Astrocyte of the spinal cord (primary cell): ENCODE results near the gene TAF11L11.
"Not testable (repeated sequence)": the region's sequence is repeated elsewhere in the genome, so short reads cannot be mapped to it uniquely, and the experiment has no call there.

Source experiments
- DNase-seq: peaks from one replicate; pipeline ENCODE4 v3.0.0; 2011; ENCODE audit warnings: low read depth, low spot score
- H3K4me3 ChIP-seq: 2 replicates; pipeline ENCODE4 v1.5.1; 2011; ENCODE audit warnings: low read depth, mild to moderate bottlenecking, low read length, moderate library complexity
- in situ Hi-C: cut with HindIII; loops from 2 replicates; pipeline ENCODE4 v1.10.0; 2017; ENCODE audit warnings: low sequenced_read_pairs
- TF ChIP-seq, protein P1 (sequence below): IDR thresholded peaks from 2 replicates; pipeline ENCODE4 v1.5.1; 2012; ENCODE audit warnings: low read depth, mild to moderate bottlenecking, low read length, inconsistent platforms

TAF11L11 gene

DNA sequence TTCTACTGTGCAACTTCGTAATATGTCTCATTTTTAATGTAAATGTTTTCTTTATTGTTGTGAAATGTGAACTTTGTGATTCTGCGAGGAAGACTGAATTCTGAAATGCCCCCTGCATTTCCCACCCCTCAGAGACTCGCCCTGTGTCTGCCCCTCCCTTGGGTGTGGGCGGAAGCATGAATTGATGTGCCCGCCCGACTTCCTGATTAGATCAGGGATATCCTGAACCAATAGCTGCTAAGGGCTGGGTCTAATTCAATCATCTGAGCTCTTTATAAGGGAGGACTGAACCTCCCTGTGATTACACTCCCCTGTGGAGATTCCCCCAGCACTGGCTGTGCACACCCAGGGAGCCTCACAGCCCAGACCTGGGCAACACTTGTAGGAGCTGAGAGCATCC is at the start of gene TAF11L11:
TSS of gene TAF11L11 (plus strand) at position 304 of the 400 bp plus-strand sequence.
- DNase-seq, H3K4me3 ChIP-seq, in situ Hi-C loops: not testable (repeated sequence)

DNA sequence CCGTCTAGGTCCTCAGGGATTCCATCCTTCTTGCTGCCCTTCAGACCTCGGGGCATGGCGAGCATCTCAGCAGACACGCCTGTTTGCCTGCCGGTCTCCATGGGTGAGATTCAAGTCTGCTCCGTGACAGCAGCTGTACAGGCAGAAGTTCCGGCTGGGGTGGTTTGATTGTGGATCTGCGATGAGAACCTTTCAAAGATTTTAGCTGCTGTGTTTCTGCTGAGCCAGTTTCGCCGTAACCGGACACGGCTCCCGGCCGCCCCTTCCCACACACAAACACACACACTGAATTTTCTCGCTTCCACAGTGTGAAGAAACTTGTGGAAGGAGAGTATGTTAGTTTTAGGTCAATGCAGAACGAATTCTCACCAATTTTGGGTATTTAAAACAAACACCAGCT is 18.3 kb upstream of the TAF11L11 start, which contains the start of gene TAF11L7:
TSS of gene TAF11L7 (minus strand) at position 101 of the 400 bp plus-strand sequence.
- in situ Hi-C loops, H3K4me3 ChIP-seq, DNase-seq: not testable (repeated sequence)

DNA sequence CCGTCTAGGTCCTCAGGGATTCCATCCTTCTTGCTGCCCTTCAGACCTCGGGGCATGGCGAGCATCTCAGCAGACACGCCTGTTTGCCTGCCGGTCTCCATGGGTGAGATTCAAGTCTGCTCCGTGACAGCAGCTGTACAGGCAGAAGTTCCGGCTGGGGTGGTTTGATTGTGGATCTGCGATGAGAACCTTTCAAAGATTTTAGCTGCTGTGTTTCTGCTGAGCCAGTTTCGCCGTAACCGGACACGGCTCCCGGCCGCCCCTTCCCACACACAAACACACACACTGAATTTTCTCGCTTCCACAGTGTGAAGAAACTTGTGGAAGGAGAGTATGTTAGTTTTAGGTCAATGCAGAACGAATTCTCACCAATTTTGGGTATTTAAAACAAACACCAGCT is 13.1 kb upstream of the TAF11L11 start, which contains the start of gene TAF11L8:
TSS of gene TAF11L8 (minus strand) at position 101 of the 400 bp plus-strand sequence.
- in situ Hi-C loops, DNase-seq, H3K4me3 ChIP-seq: not testable (repeated sequence)

DNA sequence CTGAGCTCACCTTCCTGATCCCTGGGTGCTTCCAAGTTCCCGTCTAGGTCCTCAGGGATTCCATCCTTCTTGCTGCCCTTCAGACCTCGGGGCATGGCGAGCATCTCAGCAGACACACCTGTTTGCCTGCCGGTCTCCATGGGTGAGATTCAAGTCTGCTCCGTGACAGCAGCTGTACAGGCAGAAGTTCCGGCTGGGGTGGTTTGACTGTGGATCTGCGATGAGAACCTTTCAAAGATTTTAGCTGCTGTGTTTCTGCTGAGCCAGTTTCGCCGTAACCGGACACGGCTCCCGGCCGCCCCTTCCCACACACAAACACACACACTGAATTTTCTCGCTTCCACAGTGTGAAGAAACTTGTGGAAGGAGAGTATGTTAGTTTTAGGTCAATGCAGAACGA is 9.7 kb upstream of the TAF11L11 start, which contains the start of gene TAF11L9:
TSS of gene TAF11L9 (minus strand) at position 140 of the 400 bp plus-strand sequence.
- H3K4me3 ChIP-seq, DNase-seq, in situ Hi-C loops: not testable (repeated sequence)

DNA sequence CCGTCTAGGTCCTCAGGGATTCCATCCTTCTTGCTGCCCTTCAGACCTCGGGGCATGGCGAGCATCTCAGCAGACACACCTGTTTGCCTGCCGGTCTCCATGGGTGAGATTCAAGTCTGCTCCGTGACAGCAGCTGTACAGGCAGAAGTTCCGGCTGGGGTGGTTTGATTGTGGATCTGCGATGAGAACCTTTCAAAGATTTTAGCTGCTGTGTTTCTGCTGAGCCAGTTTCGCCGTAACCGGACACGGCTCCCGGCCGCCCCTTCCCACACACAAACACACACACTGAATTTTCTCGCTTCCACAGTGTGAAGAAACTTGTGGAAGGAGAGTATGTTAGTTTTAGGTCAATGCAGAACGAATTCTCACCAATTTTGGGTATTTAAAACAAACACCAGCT is 6.3 kb upstream of the TAF11L11 start, which contains the start of gene TAF11L10:
TSS of gene TAF11L10 (minus strand) at position 101 of the 400 bp plus-strand sequence.
- in situ Hi-C loops, H3K4me3 ChIP-seq, DNase-seq: not testable (repeated sequence)

DNA sequence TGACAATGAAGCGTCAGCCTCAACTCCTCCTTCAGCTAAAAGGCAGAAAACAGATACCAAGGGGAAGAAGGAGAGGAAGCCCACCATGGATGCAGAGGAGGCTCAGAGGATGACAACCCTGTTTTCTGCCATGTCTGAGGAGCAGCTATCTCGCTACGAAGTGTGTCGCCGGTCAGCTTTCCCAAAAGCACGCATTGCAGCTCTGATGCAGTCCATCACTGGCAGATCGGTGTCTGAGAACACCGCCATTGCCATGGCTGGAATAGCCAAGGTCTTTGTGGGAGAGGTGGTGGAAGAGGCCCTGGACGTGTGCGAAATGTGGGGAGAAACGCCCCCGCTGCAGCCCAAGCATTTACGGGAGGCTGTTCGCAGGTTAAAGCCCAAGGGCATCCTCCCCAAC is 968 bp downstream of the TAF11L11 start:
- H3K4me3 ChIP-seq: no peak overlapping the region
- in situ Hi-C loops: no loop called here
- no peak for DNase-seq
- TF ChIP-seq, protein P1, sequence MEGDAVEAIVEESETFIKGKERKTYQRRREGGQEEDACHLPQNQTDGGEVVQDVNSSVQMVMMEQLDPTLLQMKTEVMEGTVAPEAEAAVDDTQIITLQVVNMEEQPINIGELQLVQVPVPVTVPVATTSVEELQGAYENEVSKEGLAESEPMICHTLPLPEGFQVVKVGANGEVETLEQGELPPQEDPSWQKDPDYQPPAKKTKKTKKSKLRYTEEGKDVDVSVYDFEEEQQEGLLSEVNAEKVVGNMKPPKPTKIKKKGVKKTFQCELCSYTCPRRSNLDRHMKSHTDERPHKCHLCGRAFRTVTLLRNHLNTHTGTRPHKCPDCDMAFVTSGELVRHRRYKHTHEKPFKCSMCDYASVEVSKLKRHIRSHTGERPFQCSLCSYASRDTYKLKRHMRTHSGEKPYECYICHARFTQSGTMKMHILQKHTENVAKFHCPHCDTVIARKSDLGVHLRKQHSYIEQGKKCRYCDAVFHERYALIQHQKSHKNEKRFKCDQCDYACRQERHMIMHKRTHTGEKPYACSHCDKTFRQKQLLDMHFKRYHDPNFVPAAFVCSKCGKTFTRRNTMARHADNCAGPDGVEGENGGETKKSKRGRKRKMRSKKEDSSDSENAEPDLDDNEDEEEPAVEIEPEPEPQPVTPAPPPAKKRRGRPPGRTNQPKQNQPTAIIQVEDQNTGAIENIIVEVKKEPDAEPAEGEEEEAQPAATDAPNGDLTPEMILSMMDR: no peak

DNA sequence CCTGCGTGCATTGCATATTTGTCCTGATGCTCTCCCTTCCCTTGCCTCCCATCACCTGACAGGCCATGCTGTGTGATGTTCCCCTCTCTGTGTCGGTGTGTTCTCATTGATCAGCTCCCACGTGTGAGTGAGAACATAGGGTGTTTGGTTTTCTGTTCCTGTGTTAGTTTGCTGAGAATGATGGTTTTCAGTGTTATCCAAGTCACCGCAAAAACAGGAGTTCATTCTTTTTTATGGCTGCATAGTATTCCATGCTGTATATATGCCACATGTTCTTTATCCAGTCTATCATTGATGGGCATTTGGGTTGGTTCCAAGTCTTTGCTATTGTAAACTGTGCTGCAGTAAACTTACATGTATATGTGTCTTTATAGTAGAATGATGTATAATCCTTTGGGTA is 3.5 kb downstream of the TAF11L11 start:
- in situ Hi-C loops, DNase-seq, H3K4me3 ChIP-seq: not testable (repeated sequence)

DNA sequence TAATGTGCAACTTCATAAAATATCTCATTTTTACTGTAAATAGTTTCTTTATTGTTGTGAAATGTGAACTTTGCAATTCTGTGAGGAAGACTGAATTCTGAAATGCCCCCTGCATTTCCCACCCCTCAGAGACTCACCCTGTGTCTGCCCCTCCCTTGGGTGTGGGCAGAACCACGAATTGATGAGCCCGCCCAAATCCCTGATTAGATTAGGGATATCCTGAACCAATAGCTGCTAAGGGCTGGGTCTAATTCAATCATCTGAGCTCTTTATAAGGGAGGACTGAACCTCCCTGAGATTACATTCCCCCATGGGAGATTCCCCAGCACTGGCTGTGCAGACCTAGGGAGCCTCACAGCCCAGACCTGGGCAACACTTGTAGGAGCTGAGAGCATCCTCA is 6.1 kb downstream of the TAF11L11 start, which contains the start of gene TAF11L12:
TSS of gene TAF11L12 (plus strand) at position 301 of the 400 bp plus-strand sequence.
- H3K4me3 ChIP-seq, DNase-seq, in situ Hi-C loops: not testable (repeated sequence)

DNA sequence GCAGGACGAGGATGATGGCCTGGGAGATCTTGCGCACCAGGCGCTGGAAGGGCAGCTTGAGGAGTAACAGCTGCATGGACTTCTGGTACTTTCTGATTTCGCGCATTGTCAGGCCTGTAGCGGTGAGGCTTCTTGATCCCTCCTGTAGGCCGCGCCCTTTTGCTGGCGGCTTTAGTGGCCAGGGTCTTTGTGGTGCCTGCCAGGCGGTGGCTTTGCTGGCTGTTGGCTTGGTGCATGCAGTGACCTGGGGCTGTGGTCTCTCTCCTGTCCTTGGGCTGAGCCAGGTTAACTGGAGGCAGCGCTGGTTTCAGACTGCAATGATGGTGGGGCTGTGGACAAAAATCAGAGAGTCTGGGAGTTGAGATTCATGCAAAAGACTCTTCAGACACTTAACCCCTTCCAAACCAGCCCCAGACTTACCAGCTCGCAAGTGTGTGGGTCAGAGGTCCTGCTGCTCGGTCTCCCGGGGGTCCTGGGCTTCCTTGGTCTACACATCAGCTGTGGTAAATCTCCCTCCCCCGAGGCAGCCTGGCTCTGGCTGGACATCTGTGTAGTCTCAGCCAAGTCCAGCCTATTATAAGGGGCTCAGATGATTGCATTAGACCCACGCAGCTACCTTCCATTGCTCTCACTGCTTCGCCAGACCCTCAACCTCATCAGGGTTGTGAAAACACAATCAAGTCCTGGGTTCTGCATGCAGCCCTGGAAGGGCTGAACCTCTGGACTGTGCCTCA is 11.1 kb downstream of the TAF11L11 start:
- in situ Hi-C loops: no loop called here

DNA sequence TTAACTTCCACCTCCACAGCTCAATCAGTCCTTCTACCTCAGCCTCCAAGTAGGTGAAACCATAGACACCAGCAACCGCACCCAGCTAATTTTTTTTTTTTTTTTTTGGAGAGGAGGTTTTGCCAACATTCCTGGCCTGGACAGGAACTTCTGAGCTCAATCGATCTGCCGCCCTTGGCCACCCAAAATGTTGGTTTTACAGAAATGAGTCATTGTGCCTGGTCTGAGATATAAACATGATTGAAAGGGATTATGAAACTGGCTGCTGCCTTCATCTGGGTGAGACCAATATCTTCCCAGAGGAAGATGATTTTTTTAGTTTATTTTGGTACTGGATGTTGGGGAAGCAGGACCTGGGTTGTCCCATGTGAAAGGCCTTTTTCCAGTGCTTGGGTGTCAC is 15.4 kb downstream of the TAF11L11 start:
- in situ Hi-C loops: no loop called here
- no peak for DNase-seq
- no peak overlapping the region for H3K4me3 ChIP-seq
- TF ChIP-seq, protein P1: no peak

More for the DNA sequence above, 11.1 kb downstream of the TAF11L11 start:
- TF ChIP-seq, protein P1: no peak
- no peak for DNase-seq
- H3K4me3 ChIP-seq: no peak overlapping the region
